Mesothelial cell of epicardium (in vitro differentiated cells): Measurements from ENCODE around the gene SRPRB. TPM values are rescaled to one million over a fixed set of nuclear protein-coding genes. Genes with fewer than 3 reads are reported as not detected.

Experiments used
- DNase-seq, 2 experiments: peaks; one replicate each; pipeline ENCODE4 v3.0.0; 2021; ENCODE audit warnings: low spot score in 2 of 2; ENCODE audit not compliant: unreplicated experiment in 2 of 2
- H3K27ac Mint-ChIP-seq: 2 replicates; pipeline ENCODE4 v1.8.0; 2021; ENCODE audit warnings: mixed read lengths
- H3K27me3 Mint-ChIP-seq: 2 replicates; pipeline ENCODE4 v1.8.0; 2021; ENCODE audit warnings: low read depth, mixed read lengths
- H3K36me3 Mint-ChIP-seq: 2 replicates; pipeline ENCODE4 v1.8.0; 2021; ENCODE audit warnings: mixed read lengths
- H3K4me1 Mint-ChIP-seq: 2 replicates; pipeline ENCODE4 v1.8.0; 2021; ENCODE audit warnings: mixed read lengths
- H3K4me3 Mint-ChIP-seq: 2 replicates; pipeline ENCODE4 v1.8.0; 2021; ENCODE audit warnings: mild to moderate bottlenecking, moderate library complexity, mixed read lengths
- H3K9me3 Mint-ChIP-seq: 2 replicates; pipeline ENCODE4 v1.8.0; 2021; ENCODE audit warnings: mixed read lengths
- CTCF ChIP-seq: fragments of 200-600 bp; sonication (generic); IDR thresholded peaks from one replicate; pipeline ENCODE4 v1.5.0; 2021; ENCODE audit warnings: antibody characterized with exemption; ENCODE audit not compliant: unreplicated experiment
- total RNA-seq: library from RNA; stranded (reverse); gene quantifications from 3 replicates; pipeline ENCODE4 v1.2.1, GENCODE V29; 2021

Gene SRPRB
- total RNA-seq, 1 donor from 2014 or later = 42.5 TPM

GRCh38 chr3:133758964-133759739, 46.5 kb upstream of the SRPRB start:
- Mint-ChIP-seq H3K4me1 (peaks cover 10% of the 10 kb centered on the region), H3K27me3 (peaks cover 24% of the 10 kb centered on the region), H3K4me3 (no peak overlapping the region), H3K9me3 (no peaks in the 10 kb centered on the region), H3K27ac (no peak overlapping the region), H3K36me3 (no peaks in the 10 kb centered on the region)
- no peak for DNase-seq
- no peak for TF ChIP-seq CTCF

- H3K4me3 Mint-ChIP-seq = no peak overlapping the region
- DNase-seq = no peak
- no peak for TF ChIP-seq CTCF
- H3K27me3 Mint-ChIP-seq = peaks cover 24% of the 10 kb centered on the region
- no peak overlapping the region for H3K27ac Mint-ChIP-seq
- H3K36me3 Mint-ChIP-seq = no peaks in the 10 kb centered on the region
- H3K9me3 Mint-ChIP-seq = no peaks in the 10 kb centered on the region
- H3K4me1 Mint-ChIP-seq = peaks cover 17% of the 10 kb centered on the region
Observed at GRCh38 chr3:133759740-133760305, 45.8 kb upstream of the SRPRB start.

- Mint-ChIP-seq H3K9me3 (no peaks in the 10 kb centered on the region), H3K4me1 (peaks cover 22% of the 10 kb centered on the region), H3K4me3 (no peak overlapping the region), H3K36me3 (no peaks in the 10 kb centered on the region), H3K27me3 (peaks cover 22% of the 10 kb centered on the region), H3K27ac (no peak overlapping the region)
- no peak for DNase-seq
- TF ChIP-seq CTCF = no peak
Observed at GRCh38 chr3:133760916-133761315, 44.7 kb upstream of the SRPRB start.

- Mint-ChIP-seq H3K9me3 (no peaks in the 10 kb centered on the region), H3K36me3 (no peaks in the 10 kb centered on the region), H3K27ac (no peak overlapping the region)
Observed at GRCh38 chr3:133761605-133762484, 43.8 kb upstream of the SRPRB start.

More at GRCh38 chr3:133761605-133762484, 43.8 kb upstream of the SRPRB start:
- DNase-seq = no peak
- H3K4me1 Mint-ChIP-seq = peaks cover 22% of the 10 kb centered on the region
- no peak for TF ChIP-seq CTCF
- H3K27me3 Mint-ChIP-seq = peaks cover 22% of the 10 kb centered on the region
- no peak overlapping the region for H3K4me3 Mint-ChIP-seq
